NCI-H524 treated with DMSO at 0.1 percent for 48 hours (cell line): ENCODE measurements around the gene RSPO3.

ENCODE experiments used
- DNase-seq: peaks from one replicate; lab custom pipeline; 2025; lab: John Stamatoyannopoulos, UW

The RSPO3 gene

DNA sequence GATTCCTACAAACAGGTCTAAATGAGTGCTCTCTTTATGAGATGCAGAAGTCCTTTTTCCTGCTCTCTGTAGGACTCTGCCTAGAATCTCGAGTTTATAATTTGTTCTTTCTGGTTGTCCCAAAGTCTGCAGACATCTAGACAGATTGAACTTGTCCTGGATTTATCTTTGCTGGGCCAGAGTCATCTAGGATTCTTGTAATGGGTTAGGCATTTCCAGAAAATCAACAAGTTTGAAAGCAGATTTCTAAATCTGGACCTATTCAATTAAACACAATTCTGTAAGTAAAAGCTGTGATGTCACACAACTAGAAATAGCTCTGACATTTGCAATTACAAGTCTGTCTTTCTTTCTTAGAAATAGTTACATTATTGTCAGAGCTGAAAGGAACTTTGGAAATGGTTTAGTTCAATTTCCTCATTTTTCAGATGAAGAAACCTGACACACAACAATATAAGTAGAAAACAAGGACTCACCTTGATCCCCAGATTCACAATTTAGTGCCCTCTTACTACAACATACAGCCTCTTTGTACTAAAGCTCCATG lies 4.2 kb upstream of the RSPO3 start:
- no peak for DNase-seq

DNA sequence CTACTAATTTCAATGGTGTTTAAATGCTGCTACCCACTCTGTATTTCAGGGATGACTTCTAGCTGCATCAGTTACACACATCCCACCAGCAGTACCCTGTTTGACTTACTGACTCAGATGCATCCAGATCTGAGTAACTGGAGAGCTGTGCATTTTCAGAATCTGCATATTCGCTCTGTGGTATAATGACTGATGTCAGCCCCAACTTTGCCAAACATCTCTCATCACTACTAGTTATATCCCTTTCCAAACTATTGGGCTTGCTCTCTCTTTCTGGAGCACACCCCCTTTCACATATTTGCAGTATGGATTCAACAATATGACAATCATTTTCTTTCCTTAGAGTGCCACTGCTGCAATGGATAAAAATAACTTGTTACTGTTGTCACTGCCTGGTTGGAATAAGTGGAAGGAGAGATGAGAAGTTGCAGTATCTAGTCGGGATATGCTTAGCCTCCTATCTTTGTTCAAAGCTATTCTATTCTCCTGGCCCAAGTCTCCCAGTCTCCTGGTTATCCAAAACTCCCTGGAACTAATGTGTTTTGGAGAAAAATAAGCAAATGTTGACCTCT lies 3.3 kb upstream of the RSPO3 start:
- DNase-seq = no peak

DNA sequence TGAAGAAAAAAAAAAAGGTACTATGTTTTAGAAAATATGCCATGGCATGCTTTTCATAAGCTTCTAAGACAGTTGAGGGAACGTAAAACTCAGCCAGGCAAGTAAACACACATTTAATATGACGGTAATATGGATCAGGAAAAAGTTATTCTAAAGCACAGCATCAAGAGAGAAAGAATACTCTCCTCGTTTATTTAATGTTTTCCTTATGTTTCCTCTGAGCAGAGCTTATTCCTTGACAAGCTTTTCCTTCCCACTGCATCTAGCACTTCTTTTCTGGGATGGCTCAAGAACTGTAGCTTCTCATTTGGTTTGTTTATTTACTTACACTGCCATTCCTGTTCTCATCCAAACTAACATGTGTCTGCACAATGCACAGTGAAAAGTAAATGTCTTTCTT lies 2.7 kb upstream of the RSPO3 start:
- no peak for DNase-seq

DNA sequence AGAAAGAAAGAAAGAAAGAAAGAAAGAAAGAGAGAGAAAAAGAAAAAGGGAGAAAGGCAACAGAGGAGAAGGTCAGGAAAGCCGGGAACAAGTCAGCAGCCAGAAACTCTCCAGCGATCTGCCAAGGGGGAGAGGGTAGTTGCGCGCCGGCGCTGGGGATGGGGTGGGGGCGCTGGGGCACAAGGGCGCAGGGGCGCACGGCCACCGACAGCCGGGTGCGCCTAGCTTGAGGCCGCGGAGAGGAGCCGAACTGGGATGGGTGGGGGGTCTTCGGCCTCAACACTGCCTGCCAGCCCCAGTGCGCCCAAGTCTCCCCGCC lies 533 bp upstream of the RSPO3 start:
- no peak for DNase-seq

DNA sequence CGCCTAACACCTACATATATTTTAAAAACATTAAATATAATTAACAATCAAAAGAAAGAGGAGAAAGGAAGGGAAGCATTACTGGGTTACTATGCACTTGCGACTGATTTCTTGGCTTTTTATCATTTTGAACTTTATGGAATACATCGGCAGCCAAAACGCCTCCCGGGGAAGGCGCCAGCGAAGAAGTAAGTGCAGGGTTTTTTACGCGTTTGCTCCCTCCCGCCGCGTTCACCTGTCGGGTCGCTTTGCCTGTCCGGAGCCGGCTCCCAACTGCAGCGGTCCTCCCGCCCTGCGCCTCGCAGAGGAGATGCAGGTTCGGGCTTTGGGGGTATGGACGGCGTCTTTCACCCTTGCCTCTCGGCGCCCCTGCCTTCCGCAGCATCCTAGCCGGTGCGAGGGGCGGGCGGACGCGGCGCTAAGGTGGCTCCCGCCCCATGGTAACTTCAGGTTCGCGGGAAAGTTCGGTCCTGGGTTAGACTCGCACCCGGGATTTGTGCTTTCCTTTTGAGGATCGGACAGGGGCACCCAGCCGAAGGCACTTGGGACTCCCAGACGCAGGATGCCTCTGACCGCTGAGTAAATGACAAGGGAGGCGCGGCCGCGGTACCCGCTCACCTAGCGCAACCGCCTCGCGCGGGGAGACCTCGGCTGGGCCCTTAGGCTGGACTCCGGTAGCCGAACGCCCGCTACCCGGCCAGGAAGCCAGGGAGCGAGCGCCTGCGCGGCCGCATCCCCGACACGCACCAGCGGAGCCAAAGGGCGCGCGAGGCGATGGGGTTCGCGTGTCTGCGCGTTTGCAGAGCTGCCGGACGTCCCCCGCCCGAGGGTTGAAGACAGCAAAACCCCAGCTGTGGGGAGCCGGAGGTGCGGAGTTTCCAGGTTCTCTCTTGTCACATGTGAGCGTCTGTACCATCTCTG lies 891 bp downstream of the RSPO3 start:
- no peak for DNase-seq

DNA sequence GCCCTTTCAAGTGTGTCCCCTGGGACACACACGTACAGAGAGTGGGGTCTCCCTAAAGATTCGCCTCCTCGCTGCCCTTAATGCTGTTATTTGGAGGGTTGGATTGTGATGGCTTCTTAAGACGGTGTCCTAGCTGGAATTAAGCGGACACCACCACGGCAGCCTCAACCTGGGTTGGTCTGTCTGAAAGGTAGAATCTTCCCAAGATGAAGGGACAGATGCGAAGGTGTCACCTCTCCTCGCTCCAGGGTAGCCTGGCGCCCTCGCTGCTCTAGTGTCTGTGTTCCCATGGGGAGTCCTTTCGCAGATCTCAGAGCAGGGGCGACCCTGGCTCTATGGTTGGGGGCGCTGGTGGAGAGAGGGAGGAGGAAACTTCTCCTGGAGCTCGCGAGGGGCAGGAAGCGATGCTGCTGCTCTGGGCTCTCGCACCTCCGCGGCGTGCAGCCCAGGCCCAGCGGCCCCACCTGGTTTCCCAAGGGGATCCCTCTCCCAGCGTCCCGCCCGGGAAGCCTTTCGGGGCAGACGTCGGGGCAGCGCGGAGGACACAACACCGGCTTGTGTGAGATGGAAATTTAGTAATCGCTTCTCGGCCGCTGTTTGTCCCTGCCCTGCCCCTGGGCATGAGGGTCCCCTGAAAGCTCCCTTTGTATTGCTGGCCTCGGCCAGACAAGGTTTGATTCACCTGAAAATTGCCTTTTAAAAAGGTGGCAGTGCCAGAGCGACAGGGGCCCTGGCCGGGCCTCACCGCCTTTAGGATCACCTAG lies 1.7 kb downstream of the RSPO3 start:
- no peak for DNase-seq

DNA sequence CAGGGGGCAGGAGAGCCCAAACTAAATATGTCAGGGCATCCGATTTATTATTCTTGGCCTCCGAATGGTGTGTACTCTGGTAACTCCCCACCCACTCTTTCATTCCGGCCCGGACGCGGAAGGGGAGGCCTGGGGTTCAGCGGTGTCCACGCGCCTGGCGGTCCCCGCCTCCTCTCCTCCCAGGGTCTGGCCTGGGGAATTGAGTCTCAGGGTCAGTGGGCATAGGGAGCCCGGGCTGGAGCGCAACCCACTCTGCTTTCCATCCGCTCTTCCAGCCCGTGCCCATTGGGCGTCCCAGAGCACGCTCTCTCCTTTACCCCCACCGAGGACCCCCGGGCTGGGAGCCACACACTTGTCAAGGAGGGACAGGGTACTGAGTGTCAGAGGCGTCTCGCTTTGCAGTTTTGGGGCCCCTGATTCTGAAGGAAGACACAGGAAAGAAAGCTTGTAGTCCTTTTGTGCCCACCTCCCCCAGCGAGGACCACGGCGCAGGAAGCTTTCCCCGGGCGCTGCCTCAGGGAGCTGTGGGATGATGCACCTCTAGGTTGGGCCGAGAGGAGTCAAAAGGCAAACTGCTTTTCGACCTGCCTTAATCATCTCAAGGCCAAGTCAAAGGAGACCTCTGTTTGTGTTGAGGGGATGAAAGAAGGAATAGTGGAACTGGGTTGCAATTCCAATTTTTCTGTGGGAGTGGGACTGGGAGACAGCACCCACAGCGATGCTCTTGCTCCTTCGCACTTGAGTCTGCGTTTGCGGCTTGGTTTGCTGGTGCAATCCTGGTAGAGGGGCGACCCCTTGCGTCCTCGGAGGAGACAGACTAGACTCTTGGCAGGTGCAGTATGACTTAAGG lies 2.5 kb downstream of the RSPO3 start:
- DNase-seq = peak; percentile 78

DNA sequence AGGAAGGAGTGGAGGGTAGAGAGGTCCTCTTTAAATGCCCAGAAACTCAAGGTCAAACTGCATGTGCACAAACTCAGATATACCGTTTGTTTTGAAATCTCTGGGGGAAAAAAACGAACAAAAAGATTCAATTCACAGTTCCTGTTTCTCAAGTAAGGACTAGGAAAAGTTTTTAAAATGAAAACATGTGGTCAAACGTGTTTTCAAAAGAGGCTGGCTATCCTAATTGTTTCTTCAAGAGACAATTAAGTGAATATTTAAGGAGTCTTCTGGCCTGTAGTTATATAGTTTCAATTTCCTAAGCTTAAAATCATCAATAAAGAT lies 3.1 kb downstream of the RSPO3 start:
- DNase-seq = no peak

DNA sequence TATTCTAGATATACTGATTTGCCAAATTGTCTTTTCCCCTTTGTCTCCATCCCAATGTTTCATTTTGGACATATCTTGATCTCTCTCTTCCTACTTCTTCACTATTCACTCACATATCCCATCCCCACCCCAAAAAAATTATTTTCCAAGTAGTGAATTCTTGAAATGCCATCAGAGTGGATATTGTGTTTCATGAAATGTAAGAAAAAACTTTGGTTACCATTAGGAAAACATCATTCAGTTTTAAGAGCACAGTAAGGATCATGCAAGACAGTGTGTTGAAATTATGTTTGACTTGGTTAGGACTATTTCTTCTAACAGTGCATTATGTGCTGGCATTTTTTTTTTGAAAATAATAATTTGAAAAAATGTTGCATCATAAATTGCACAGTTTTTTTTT lies 5.7 kb downstream of the RSPO3 start:
- DNase-seq = no peak

DNA sequence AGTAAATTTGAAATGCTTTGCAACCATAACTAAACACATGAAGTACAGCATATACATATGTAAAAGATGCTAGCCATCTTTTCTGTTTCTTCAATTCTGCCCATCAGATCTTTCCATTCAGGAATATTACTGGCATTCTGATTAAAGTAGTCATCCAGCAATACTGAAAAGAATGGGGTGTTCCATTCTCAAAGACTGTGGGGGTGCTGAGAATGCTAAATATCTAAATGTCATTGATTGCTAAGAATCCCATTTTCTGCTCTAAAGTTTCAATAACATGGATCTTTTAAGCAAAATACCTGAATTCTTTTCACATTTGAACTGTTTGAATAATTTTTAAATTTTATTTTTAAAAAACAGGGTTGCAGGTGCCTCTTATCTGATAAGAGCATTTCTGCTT lies 6.2 kb downstream of the RSPO3 start:
- no peak for DNase-seq

DNA sequence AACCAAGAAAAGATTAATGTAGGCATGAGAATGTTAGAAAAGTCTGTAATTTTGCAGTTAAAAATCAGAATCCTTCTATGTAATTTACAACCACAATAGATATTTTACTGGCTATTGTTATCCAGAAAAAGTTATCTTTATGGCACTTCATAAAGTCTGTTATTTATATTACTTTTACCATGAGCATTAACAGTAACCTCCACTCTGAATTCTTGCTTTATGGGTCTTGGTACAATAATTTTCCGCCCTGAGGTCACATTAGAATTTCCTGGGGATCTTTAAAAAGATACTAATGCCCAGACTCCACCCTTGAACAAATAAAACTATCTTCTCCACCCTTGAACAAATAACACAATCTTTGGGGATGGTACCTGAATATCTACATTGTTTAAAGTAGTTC lies 9.6 kb downstream of the RSPO3 start:
- DNase-seq = no peak

DNA sequence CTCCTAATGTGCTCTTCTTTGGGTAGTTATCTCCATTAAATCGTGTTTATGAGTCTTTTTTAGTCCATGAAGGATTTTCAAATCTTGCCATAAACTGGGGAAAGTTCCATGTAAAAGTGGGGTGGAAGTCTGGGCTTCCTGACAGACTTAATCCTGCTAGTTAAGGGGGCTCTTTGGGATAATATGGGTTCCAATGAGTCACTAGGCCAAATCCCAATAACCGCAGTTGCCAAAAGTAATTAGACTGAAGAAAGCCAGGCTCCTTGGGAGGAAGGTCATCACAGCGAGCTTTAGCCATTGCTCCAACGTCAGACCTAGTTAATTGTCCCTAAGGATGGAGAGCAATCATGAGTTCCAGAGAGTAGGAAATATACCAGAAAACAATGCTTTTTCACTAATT lies 10.8 kb downstream of the RSPO3 start:
- no peak for DNase-seq

DNA sequence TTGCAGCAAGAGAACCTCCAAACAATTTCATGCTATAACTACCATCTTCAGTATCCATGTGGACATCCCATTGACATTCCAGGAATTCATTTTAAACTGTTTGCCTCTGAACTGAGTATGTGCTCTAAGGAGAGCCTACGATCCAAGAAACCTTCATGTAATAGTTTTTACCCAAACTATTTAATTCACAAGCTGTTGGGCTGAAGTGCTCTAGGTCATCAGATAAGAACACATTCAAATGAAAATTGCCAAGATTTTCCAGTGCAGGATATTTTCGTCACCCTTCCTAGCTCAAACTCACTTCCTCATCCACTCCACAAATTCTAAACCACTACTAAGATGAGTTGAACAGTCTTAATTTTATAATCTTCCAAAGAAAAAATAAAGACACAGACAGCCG lies 12.8 kb downstream of the RSPO3 start:
- DNase-seq = no peak

DNA sequence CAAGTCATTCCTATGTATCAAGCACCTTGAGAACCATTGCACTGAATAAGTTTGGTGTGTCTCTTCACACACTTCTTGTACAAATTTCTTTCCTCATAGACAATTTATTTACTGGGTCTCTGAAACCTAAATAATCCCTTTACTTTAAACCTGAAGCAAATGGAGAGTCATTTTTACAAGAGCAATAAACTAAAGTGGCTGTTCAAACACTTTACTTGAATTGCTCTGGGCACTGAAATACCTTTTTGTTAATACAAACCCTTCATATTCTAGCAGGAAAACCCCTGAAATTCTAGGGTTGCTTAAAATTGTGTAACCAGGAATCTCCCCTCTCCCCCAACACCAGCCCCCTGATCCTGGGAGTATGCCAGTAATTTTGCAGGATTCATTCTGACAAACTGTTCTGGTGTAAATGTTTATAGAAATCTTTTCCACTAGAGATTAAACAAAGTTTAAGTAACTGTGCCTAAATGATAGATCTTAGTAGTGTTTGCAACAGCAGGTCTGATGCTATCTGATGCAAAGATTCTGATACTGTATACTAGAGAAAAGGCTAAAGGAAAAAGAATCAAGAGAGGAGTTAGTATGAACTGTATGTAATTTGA lies 13.4 kb downstream of the RSPO3 start:
- no peak for DNase-seq

DNA sequence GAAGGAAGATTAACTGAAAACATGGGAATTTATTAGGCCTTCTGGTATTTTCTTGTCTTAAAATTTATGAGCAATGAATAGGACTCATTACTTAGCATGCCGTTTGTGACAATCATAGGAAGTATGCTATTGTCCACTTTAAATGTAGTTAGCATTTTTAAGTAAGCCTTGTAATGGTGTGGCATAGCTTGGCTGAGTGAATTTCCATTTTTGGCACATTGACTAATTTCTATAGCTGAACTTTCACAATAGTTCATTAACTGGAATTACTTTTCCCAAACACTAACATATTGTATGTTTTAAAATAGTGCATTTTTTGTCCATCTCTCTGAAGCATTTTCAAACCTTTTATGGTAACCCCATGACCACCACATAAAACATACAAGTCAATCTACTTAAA lies 15.7 kb downstream of the RSPO3 start:
- DNase-seq = no peak

DNA sequence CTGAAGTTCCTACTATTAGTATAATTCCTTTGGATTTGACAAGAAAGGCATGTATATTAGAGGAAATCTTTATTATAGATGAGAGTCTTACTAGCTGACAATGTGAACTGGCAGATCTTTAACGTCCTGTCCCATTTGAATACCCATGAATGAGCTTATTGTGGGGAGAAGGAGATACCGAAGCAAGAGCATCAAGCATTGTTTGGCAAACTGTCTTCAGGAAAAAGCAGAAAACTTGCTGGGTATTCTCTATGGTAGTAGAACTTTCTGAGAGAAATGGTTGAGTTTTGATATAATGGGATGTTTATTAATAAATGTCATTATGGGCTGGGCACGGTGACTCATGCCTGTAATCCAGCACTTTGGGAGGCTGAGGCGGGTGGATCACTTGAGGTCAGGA lies 18.3 kb downstream of the RSPO3 start:
- DNase-seq = no peak

DNA sequence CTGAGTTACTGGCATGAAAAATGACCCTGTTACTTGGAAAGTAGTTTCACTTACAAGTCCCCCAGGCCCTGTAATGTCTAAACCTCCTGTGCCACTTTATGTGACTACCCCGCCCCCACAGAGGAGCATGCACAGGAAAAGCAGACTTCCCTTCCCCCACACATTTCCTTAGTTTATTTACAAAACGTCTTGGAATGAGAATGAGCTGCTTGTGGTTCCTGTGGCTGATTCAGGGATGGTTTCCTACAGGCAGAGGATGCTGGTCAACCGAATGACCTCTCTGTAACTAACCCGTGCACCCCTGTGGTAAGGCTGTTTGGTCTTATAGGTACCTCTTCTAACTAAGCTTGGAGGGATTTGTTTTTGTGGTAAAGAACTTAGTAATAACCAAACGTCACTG lies 28.5 kb downstream of the RSPO3 start:
- no peak for DNase-seq

DNA sequence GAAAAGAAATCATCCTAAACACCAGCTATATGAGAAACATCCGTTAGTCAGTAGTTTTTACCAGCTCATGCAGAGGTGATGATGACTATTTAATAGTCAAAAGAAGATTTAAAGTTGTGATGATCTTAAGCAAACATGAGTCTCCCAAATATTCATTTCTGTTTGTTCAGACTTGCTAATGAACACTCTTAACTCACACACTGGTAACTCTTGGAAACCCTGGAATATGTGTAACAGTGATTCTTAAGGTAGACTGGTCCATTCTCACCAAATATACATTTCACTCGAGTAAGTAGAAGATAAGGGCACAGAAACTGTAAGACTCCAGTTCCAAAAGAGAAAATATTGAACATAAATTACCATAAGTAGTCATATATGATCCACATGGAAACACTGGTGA lies 29.1 kb downstream of the RSPO3 start:
- no peak for DNase-seq

DNA sequence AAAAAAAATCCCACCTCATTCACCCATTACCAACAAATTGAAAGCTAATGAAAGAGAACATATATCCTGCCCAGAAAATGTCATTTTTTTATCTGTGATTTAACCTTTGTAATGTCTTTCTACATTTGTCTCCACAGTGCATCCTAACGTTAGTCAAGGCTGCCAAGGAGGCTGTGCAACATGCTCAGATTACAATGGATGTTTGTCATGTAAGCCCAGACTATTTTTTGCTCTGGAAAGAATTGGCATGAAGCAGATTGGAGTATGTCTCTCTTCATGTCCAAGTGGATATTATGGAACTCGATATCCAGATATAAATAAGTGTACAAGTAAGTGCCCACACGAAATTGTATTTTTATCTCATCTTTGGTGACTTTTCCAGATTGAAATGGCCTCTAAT lies 30.0 kb downstream of the RSPO3 start:
- no peak for DNase-seq

DNA sequence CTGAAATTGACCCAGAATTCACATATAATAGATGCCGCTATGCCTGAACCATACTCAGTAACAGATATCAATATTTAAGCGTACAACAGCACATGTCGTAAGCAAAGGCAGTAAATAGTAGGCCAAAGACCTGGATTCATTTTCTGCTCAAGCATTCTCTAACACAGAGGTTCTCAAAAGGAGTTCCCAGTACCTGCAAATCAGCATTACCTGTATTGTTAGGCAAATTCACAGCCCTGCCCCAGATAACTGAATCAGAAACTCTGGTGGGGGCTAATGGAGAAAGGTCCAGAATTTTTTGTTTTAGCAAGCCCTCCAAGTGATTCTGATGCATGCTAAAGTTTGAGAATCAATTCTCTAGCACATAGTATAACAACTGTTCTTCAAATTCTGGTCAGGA lies 36.0 kb downstream of the RSPO3 start:
- no peak for DNase-seq

DNA sequence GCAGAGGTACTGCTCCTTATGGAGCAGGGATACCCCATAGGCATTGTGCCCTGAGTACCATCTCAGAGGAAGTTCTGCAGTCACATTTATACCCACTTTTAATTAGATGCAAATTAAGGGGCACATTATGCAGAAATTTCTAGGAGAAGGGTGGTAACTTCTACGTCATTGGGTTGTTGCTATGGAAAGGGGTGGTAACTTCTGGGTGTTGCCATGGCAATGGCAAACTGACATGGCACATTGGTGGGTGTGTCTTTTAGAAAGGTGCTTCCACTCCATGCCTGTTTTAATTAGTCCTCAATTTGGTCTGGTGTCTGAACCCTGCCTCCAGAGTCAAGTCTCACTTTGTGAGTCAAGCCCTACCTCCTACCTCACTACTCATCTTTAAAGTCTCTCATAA lies 42.0 kb downstream of the RSPO3 start:
- no peak for DNase-seq

DNA sequence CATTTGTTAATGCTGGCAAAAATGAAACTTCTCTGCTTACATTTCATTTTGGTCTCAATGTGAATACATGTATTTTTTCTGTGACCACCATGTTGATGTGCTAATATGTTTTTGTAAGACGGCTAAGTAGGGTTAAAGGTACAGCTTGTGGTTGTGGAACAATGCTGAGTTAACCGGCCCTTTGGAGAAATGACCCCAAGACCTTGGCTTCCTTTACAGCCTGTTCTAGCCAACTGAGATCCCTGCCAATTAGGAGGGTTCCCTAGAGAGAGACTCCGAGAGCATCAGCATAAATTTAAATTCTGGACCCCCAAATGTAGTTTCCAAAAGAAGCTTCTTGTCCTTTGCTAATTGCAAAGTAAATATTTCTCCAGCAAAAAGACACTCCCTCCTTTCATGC lies 44.4 kb downstream of the RSPO3 start:
- DNase-seq = no peak
